Panc1 (cell line): ENCODE results near the gene APOBR. TPM values are rescaled to one million over a fixed set of nuclear protein-coding genes. Genes with fewer than 3 reads are reported as not detected.
A peak's percentile ranks its signal among the peaks of the same experiment; 100 is the strongest.

Experiments used
- ATAC-seq: fragments of 200-7000 bp; cut with Tn5 transposase; 2 replicates; pipeline ENCODE4 v1.9.1; 2020; ENCODE audit warnings: mild to moderate bottlenecking, moderate library complexity
- BruUV-seq: library from RNA; stranded (reverse); fragments of 400-500 nt; replicated peaks from 2 replicates; lab custom pipeline; 2021; lab: Mats Ljungman, UMichigan
- CTCF ChIA-PET: fragments of 300-600 bp; sonication (Branson Sonifier 250); formaldehyde crosslinking; loops from one replicate; lab custom pipeline; 2022; ENCODE audit warnings: antibody characterized with exemption; lab: Charles Lee
- POLR2A ChIA-PET: fragments of 300-600 bp; sonication (Branson Sonifier 250); formaldehyde crosslinking; loops from one replicate; lab custom pipeline; 2022; ENCODE audit warnings: antibody characterized with exemption; lab: Charles Lee
- DNase-seq: peaks from one replicate; pipeline ENCODE4 v3.0.0-alpha.2; 2010; ENCODE audit warnings: low read depth, low spot score
- H3K27ac ChIP-seq: 2 replicates; pipeline ENCODE4 v1.5.1; 2011; ENCODE audit warnings: mild to moderate bottlenecking, low read length, inconsistent platforms
- H3K27me3 ChIP-seq: fragments of 200-500 bp; sonication (Bioruptor generic); 2 replicates; pipeline ENCODE4 v1.6.0; 2014; ENCODE audit warnings: low read length, inconsistent platforms; ENCODE audit not compliant: control insufficient read depth, insufficient read depth
- H3K36me3 ChIP-seq: fragments of 200-500 bp; sonication (Bioruptor generic); 2 replicates; pipeline ENCODE4 v1.5.1; 2014; ENCODE audit warnings: inconsistent platforms, mild to moderate bottlenecking, low read length, moderate library complexity; ENCODE audit not compliant: control insufficient read depth, insufficient read depth
- H3K4me1 ChIP-seq: 2 replicates; pipeline ENCODE4 v1.5.1; 2011; ENCODE audit warnings: inconsistent platforms, mild to moderate bottlenecking, low read length, moderate library complexity; ENCODE audit not compliant: control insufficient read depth, insufficient read depth
- H3K4me3 ChIP-seq, 2 experiments: 2 replicates each; pipeline ENCODE4 v1.5.1; 2011 to 2012; ENCODE audit warnings: low read depth in 2 of 2, low read length in 2 of 2, mild to moderate bottlenecking in 2 of 2, inconsistent platforms in 1 of 2, moderate library complexity in 1 of 2
- H3K9me3 ChIP-seq: fragments of 200-500 bp; sonication (Bioruptor generic); 2 replicates; pipeline ENCODE4 v1.5.1; 2014; ENCODE audit warnings: low read depth, mild to moderate bottlenecking, inconsistent platforms, low read length, moderate library complexity; ENCODE audit not compliant: control insufficient read depth, insufficient read depth
- POLR2AphosphoS5 ChIP-seq: IDR thresholded peaks from 2 replicates; pipeline ENCODE4 v1.6.1; 2012; ENCODE audit warnings: mild to moderate bottlenecking, low read depth, low read length, moderate library complexity
- SIN3A ChIP-seq: IDR thresholded peaks from 2 replicates; pipeline ENCODE4 v1.6.1; 2012; ENCODE audit warnings: low read depth, mild to moderate bottlenecking, low read length, moderate library complexity, borderline replicate concordance; ENCODE audit not compliant: insufficient read depth
- TCF7L2 ChIP-seq: IDR thresholded peaks from 2 replicates; pipeline ENCODE4 v1.6.1; 2011; ENCODE audit warnings: mild to moderate bottlenecking, low read depth, low read length, inconsistent platforms
- in situ Hi-C: cut with HindIII; loops from 2 replicates; pipeline ENCODE4 v1.10.0; 2016; ENCODE audit warnings: low sequenced_read_pairs, low pct_unique_long_range_greater_than_20kb
- intact Hi-C: fragments of 100-400 bp; cut with micrococcal nuclease; formaldehyde crosslinking; loops from one replicate; pipeline ENCODE4 v1.10.0; 2022; ENCODE audit not compliant: unreplicated experiment
- total RNA-seq: library from RNA; stranded (reverse); gene quantifications from one replicate; pipeline ENCODE4 v1.2.1, GENCODE V29; 2021; ENCODE audit not compliant: unreplicated experiment
- TF ChIP-seq, protein P1 (sequence below), 2 experiments: IDR thresholded peaks; 2 replicates each; pipeline ENCODE4 v1.6.1; 2011 to 2012; ENCODE audit warnings: low read depth in 2 of 2, control low read depth in 1 of 2, low read length in 1 of 2, mild to moderate bottlenecking in 1 of 2, moderate library complexity in 1 of 2; ENCODE audit not compliant: insufficient read depth in 1 of 2
- TF ChIP-seq, protein P2 (sequence below): fragments of 450-650 bp; IDR thresholded peaks from 2 replicates; pipeline ENCODE4 v1.5.1; 2017; ENCODE audit warnings: mild to moderate bottlenecking

The APOBR gene
- total RNA-seq, 1 experiment from 2014 or later, result 0.13 TPM

DNA sequence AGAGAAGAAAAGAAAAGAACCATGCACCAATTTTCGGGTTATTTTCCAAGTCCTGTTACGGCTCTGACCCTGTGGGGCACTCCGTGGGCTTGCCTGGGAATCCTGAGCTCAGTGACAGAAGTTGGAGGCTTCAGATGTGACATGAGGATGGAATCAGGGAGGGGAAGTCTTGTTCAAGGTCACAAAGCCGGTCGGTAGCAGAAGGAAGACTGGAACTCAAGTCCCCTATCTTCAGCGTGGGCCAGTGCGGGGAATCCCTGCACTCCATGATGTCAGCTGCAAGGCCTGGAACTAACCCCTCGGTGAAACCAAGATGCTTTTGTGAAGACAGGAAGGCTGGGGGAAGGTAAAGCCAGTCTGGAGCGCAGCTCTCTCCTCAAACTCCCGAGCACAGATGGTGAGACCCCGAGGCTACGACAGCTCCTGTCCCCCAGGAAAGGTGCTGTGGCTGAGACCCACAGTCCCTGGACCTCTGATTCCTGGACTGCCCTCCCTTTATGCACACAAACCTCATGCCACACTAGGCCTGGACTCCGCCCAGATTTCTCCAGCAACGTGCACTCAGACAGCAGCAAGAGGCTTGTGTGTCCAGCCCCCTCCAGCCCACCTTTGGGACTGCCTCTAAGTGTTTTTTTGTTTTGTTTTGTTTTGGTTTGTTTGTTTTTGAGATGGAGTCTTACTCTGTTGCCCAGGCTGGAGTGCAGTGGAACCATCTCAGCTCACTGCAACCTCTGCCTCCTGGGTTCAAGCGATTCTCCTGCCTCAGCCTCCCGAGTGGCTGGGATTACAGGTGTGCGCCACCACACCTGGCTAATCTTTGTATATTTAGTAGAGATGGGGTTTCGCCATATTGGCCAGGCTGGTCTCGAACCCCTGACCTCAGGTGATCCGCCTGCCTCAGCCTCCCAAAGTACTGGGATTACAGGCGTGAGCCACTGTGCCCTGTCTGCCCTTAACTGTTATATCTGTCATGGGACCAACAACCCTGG is 17.7 kb downstream of the APOBR start:
- POLR2A ChIA-PET, result interaction anchor here (0.5 kb wide), 1 partner anchor 38 kb away, joined by 3 read pairs; no protein-coding TSS in a partner anchor
- no peak overlapping the region for H3K27ac ChIP-seq
- H3K27me3 ChIP-seq, result no peaks in the 10 kb centered on the region
- ATAC-seq (no peak), DNase-seq (no peak)
- in situ Hi-C loops (no loop called here), intact Hi-C loops (no loop called here)
- no TSS peak for BruUV-seq
- no peaks in the 10 kb centered on the region for H3K4me1 ChIP-seq
- CTCF ChIA-PET, result no interaction called here
- no peaks in the 10 kb centered on the region for H3K9me3 ChIP-seq
- H3K4me3 ChIP-seq, result no peak overlapping the region
- no peaks in the 10 kb centered on the region for H3K36me3 ChIP-seq
- TF ChIP-seq SIN3A, result no peak
- TF ChIP-seq TCF7L2, result no peak
- TF ChIP-seq, protein P1, sequence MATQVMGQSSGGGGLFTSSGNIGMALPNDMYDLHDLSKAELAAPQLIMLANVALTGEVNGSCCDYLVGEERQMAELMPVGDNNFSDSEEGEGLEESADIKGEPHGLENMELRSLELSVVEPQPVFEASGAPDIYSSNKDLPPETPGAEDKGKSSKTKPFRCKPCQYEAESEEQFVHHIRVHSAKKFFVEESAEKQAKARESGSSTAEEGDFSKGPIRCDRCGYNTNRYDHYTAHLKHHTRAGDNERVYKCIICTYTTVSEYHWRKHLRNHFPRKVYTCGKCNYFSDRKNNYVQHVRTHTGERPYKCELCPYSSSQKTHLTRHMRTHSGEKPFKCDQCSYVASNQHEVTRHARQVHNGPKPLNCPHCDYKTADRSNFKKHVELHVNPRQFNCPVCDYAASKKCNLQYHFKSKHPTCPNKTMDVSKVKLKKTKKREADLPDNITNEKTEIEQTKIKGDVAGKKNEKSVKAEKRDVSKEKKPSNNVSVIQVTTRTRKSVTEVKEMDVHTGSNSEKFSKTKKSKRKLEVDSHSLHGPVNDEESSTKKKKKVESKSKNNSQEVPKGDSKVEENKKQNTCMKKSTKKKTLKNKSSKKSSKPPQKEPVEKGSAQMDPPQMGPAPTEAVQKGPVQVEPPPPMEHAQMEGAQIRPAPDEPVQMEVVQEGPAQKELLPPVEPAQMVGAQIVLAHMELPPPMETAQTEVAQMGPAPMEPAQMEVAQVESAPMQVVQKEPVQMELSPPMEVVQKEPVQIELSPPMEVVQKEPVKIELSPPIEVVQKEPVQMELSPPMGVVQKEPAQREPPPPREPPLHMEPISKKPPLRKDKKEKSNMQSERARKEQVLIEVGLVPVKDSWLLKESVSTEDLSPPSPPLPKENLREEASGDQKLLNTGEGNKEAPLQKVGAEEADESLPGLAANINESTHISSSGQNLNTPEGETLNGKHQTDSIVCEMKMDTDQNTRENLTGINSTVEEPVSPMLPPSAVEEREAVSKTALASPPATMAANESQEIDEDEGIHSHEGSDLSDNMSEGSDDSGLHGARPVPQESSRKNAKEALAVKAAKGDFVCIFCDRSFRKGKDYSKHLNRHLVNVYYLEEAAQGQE (IDR thresholded peaks at IDR 0.05; ENCODE audit: insufficient read depth in 1 of 2, low read depth in 2 of 2, low read length in 1 of 2), result no peak
- no peak for TF ChIP-seq POLR2AphosphoS5
- TF ChIP-seq, protein P2, sequence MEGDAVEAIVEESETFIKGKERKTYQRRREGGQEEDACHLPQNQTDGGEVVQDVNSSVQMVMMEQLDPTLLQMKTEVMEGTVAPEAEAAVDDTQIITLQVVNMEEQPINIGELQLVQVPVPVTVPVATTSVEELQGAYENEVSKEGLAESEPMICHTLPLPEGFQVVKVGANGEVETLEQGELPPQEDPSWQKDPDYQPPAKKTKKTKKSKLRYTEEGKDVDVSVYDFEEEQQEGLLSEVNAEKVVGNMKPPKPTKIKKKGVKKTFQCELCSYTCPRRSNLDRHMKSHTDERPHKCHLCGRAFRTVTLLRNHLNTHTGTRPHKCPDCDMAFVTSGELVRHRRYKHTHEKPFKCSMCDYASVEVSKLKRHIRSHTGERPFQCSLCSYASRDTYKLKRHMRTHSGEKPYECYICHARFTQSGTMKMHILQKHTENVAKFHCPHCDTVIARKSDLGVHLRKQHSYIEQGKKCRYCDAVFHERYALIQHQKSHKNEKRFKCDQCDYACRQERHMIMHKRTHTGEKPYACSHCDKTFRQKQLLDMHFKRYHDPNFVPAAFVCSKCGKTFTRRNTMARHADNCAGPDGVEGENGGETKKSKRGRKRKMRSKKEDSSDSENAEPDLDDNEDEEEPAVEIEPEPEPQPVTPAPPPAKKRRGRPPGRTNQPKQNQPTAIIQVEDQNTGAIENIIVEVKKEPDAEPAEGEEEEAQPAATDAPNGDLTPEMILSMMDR, result no peak

DNA sequence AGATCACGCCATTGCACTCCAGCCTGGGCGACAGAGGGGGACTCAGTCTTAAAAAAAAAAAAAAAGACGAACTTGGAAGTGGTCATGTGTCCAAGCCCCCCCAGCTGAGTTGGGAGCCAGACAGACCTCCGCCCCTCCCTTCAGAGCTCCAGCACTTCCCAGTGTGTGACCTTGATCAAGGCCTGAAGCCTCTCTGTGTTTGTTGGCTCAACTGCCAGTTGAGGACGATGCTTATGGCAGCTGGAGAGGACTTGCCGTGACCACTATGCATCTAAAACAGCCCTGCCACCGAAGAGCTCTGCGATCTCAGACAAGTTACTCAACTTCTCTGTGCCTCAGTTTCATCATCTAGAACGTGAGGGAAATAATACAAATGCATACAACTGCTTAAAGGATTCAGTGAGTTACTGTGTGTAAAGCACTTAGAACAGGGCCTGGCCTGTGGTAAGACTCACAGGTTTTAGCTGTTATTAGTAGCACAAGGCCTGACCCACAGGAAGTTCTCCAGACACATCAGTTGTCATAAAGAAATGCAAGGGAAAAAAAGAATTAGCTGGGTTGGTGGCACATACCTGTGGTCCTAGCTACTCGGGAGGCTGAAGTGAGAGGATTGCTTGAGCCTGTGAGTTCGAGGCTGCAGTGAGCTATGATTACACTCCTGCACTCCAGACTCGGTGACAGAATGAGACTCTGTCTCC is 19.2 kb downstream of the APOBR start:
- ATAC-seq (peak; percentile 51), DNase-seq (no peak)
- in situ Hi-C loops, result no loop called here
- Histone ChIP-seq H3K4me3 (no peak overlapping the region), H3K27ac (no peak overlapping the region), H3K36me3 (no peaks in the 10 kb centered on the region), H3K9me3 (no peaks in the 10 kb centered on the region), H3K4me1 (no peaks in the 10 kb centered on the region), H3K27me3 (no peaks in the 10 kb centered on the region)
- no peak for TF ChIP-seq TCF7L2
- TF ChIP-seq POLR2AphosphoS5, result no peak
- TF ChIP-seq, protein P2, result no peak
- TF ChIP-seq, protein P1 (IDR thresholded peaks at IDR 0.05; ENCODE audit: insufficient read depth in 1 of 2, low read depth in 2 of 2, low read length in 1 of 2), result no peak
- no peak for TF ChIP-seq SIN3A
- intact Hi-C loops, result no loop called here
- ChIA-PET POLR2A (interaction anchor here (0.6 kb wide), 1 partner anchor 22 kb away, joined by 4 read pairs; no protein-coding TSS in a partner anchor), CTCF (no interaction called here)
- no TSS peak for BruUV-seq
